GM19452 (cell line): ENCODE measurements around the gene IFNGR1.
"Not testable (repeated sequence)": the region's sequence is repeated elsewhere in the genome, so short reads cannot be mapped to it uniquely, and the experiment has no call there.

ENCODE experiments used
- ATAC-seq: cut with Tn5 transposase; IDR thresholded peaks from one replicate; pipeline ENCODE4 v1.9.1; 2021; ENCODE audit not compliant: unreplicated experiment

Gene IFNGR1

DNA sequence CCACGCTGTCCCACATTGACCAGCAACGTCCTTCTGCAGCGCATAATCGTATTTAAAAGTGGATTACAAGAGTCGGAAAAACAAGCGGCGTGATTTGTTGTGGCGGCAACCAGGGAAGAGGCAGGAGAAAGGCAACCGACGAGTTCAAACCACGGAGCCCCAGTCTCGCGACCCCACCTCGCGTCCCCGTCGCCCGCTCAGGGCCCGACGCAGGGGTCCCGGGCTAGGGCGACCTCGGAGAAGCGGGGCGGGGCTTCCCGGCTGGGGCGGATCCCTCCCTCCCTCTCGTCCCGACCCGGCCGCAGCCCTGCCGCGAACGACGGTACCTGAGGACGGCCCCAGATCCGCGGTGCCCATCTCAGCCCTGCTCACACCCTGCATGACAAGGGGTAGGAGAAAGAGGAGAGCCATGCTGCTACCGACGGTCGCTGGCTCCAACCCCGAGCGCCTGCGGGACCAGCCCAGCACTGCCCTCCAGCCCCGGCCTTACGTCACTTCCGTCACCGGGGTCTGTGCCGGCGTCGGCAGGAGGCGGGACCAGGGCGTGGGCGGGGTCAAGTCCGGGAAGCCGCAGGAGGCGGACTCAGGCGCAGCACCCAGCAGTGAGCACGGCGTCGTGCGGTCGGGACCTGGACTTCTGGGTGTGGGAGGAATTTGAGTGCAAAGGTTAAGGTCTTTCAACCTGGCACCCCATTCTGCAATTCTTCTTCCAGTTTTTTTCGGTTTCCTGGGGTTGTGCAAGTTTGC is at the start of gene IFNGR1:
IFNGR1 (minus strand) TSS at position 469 of the 747 bp plus-strand sequence; CDS start at position 411, 58 bp downstream.
- ATAC-seq, result peak; percentile 91

- no peak for ATAC-seq
Measured at GRCh38 chr6:137268911-137269310, 49.7 kb upstream of the IFNGR1 start.

- no peak for ATAC-seq
Measured at GRCh38 chr6:137266309-137266586, 47.1 kb upstream of the IFNGR1 start.

DNA sequence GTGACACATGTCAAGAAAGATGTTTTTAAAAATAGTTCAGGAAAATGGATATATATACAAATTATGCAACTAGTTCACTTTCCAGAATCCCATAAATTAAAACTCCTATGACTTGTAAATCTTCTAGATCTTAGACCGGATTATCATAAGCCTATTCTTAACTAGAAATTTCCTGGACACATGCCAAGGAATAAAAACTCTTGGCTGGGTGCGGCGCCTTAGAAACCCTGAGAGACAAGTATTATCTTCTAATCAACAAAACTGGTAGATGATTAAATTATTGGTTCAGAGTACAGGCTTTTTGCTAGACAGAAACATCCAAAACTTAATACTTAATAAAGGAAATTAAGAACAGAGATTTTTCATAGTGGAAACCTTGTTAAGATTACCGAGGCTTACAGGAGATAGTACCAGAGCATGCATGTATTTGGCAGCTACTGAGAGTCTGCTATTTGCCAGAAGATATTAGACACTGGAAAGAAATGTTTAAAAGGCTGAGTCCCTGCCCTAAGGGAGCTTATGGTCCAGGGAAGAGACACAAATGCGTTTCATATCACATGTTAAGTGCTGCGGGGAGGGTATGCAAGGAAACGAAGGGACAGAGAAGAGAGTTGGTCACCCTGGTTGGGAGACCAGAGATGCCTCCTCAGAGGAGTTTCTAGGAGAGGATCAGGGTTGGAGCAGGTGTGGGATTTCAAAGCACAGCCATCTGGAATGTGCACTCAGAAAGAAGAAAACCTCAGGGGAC is 46.5 kb upstream of the IFNGR1 start:
- no peak for ATAC-seq

- no peak for ATAC-seq
Measured at GRCh38 chr6:137264311-137265075, 45.3 kb upstream of the IFNGR1 start.

- peak; percentile 66 for ATAC-seq
Measured at GRCh38 chr6:137261761-137262160, 42.6 kb upstream of the IFNGR1 start.

DNA sequence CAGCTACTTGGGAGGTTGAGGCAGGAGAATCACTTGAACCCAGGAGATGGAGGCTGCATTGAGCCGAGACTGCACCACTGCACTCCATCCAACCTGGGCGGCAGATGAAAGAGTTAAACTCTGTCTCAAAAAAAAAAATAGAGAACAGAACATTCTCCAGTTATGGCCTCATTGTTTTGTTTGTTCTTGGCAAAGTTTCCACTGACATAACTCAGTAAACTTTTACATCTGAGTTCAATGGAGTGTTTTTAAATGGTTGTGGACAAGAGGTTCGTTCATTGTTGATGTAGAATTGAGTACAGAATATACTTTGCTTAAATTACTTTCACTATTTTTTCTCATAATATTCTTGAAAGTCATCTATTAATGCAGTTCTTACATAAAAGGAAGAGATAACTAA is 42.2 kb upstream of the IFNGR1 start:
- ATAC-seq, result no peak

- no peak for ATAC-seq
Measured at GRCh38 chr6:137260217-137260616, 41.0 kb upstream of the IFNGR1 start.

GRCh38 chr6:137259349-137259748 is 40.2 kb upstream of the IFNGR1 start:
- ATAC-seq, result no peak

GRCh38 chr6:137258170-137258569 is 39.0 kb upstream of the IFNGR1 start:
- no peak for ATAC-seq

- no peak for ATAC-seq
Measured at GRCh38 chr6:137256350-137257103, 37.3 kb upstream of the IFNGR1 start.

GRCh38 chr6:137254966-137255365 is 35.8 kb upstream of the IFNGR1 start:
- no peak for ATAC-seq

DNA sequence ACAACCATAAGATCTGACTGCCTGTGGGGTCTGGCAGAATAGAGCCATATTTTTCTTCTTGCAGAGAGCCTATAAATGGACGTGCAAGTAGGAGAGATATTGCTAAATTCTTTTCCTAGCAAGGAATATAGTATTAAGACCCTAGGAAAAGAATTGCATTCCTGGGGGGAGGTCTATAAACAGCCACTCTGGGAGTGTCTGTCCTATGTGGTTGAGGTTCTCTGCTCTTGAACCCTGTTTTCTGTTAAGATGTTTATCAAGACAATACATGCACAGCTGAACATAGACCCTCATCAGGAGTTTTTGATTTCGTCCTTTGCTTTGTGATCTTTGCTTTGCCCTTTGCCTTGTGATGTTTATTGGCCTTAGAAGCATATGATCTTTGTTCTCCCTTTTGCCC is 35.2 kb upstream of the IFNGR1 start:
- ATAC-seq, result not testable (repeated sequence)

DNA sequence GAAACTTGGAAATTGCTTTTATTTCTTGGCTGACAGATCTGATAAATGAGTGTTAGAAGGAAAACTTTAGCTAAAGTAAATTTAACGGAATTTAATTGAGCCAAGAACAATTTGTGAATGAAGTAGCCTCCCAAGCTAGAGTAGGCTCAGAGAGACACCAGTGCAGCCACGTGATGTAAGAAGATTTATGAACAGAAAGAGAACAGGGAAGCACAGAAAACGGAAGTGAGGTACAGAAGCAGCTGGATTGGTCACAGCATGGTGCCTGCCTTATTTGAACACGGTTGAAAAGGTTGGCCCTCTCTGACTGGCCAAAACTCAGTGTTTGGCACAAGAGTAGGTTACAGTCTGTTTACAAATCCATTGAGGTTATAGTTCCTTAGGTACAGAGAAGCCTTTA is 29.5 kb upstream of the IFNGR1 start:
- ATAC-seq, result no peak

DNA sequence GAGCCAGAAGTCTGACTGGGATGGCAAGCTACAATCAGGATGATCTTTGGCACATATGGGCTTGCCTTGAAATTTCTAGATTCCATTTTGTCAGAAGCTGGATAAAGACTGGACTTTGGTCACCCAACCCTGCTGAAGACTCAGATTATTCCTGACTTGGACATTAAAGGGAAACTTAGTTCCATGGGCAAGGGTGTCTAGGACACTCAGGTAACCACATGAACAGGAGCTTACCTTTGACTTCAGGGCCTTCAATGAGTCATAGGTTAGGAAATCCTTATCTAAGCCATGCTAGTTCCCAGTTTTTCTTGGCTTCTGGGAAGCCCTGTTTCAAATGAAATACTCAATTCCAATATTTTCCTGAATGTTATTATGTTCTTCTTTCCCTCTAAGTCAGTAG is 28.5 kb upstream of the IFNGR1 start:
- ATAC-seq, result no peak

GRCh38 chr6:137246791-137247202 is 27.6 kb upstream of the IFNGR1 start:
- ATAC-seq, result no peak

DNA sequence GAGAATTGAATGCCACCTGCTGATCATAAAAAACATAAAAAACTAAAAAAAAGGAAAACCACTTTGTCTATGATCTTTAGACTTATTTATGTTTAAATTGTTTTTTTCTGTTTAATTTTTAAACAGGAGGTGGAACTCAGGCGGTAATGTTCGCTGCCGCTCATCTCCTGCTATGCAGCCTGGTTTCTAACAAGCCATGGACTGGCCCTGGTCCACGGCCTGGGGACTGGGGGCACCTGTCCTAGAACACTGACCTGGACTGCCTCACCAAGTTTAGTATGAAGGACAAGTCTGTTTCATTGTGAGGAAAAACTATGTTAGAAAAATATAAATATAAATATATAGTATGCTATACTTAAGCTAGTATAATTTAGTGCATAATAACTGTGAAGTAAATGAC is 27.0 kb upstream of the IFNGR1 start:
- ATAC-seq, result no peak

DNA sequence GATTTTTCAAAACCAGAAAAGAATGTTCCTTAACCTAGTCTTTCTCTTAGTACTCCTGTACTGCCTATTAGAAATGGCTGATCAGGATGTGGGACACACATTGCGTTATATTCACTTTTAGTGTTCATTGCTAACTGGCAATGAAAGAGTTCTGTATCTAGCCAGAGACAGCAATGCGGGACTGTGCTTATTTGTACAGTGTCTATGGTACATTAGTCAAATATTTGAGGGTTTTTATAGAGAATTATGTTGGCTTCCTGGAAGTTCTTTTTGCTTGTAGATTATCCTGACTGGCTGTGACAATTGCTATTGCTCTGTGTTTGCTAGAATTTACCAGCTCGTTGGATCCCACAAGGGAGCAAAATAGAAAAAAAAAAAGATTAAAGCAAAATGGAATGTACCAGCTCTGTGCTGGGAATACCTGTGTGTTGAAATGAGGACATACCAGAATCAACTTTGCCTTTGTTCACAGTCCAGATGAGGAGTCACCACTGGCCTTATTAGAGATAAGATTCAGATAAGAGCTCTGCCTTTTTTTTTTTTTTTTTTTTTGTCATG is 22.4 kb upstream of the IFNGR1 start:
- ATAC-seq, result no peak

- ATAC-seq, result no peak
Measured at GRCh38 chr6:137240168-137240567, 21.0 kb upstream of the IFNGR1 start.

DNA sequence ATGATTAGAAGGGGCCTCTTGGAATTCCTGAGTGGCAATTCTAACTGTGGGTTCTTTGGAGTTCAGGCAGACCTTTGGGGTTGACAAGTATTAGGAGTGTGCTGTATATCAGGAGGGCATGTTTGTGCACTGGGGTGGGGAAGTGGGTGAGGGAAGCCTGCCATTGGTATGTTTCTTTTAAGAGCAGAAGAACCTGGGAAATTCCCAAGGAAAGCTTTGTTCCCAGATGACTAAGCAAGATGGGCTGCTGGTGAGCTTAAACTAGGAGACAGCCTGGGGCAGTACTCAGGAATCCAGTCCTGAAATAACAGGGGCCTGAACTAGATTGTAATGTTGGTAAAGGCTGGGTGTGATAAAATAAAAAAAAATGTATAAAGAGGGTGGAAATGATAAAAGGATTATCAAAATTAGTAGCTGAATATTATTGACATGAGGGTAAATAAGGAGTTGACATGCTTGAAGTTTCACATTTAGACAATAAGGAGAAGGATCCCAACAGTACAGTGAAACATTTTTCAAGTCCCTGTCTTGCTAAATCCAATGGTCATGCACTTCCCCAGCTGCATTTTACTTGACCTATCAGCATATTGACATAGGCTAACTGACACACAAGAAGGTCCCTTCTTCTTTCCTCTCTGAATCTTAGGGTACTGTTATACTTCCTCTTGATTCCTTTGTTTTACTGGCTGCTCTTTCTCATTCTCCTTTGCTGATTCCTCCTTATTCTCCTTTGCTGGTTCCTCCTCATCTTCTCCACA is 18.4 kb upstream of the IFNGR1 start:
- ATAC-seq, result no peak
